GM19239 (cell line): ENCODE results near the gene PEX7.
"Not testable (repeated sequence)": the region's sequence is repeated elsewhere in the genome, so short reads cannot be mapped to it uniquely, and the experiment has no call there.

Experiments
- DNase-seq: peaks from one replicate; pipeline ENCODE4 v3.0.0; 2011; ENCODE audit warnings: low spot score; ENCODE audit not compliant: insufficient read length
- FAIRE-seq: peaks from 2 replicates; lab custom pipeline; 2011; peaks lifted over from hg19 to GRCh38; lab: Jason Lieb, UNC

Gene PEX7

DNA sequence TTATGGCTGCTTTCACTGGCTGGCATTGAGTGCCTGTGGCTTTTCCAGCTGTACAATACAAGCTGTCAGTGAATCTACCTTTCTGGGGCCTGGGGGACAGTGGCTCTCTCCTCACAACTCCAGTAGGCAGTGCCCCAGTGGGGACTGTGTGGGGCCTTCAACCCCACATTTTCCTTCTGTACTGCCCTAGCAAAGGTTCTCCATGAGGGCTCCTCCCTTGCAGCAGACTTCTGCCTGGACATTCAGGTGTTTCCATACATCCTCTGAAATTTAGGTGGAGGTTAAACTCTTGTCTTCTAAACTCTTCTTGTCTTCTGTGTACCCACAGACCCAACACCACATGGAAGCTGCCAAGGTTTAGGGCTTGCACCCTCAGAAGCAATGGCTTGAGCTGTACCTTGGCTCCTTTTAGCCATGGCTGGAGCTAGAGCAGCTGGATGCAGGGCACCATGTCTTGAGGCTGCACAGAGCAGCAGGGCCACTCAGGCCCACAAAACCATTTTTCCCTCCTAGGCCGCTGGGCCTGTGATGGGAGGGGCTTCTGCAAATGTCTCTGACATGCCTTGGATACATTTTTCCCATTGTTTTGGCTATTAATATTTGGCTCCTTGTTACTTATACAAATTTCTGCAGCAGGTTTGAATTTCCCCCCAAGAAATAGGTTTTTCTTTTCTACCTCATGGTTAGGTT, 9.6 kb downstream of the PEX7 start:
- FAIRE-seq (no peak), DNase-seq (no peak)

DNA sequence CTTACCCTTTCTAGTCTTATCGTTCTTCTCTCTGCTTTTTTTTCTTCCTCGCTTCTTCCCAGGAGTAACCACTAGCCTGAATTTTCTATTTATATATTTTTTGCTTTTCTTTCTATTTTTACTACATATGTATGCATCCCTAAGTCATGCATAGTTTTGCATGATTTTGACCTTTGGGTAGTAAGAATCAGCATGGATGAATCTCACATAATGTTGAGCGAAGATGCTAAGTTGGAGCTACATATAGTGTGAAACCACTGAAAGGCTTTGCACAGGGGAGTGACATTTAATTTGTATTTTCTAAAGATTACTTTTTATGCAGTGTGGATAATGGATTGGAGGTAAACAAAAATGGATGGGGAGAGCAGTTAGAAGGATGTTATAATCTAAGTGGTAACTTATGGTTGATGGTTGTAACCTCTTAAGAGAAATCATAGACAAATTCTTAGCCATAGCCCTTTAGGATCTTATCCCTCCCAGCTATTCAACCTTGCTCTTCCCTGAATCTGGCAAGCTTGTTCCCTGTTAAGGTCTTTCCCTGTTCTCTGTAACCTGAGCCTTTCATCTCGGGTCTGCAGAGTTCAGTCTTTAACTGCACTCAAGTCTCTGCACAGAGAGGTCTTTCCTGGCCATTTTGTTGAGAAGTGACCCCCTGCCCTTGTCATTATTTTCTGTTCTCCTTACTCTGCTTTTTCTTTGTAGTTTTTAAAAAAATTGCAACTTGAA, 18.0 kb downstream of the PEX7 start:
- no peak for DNase-seq
- FAIRE-seq, result no peak

DNA sequence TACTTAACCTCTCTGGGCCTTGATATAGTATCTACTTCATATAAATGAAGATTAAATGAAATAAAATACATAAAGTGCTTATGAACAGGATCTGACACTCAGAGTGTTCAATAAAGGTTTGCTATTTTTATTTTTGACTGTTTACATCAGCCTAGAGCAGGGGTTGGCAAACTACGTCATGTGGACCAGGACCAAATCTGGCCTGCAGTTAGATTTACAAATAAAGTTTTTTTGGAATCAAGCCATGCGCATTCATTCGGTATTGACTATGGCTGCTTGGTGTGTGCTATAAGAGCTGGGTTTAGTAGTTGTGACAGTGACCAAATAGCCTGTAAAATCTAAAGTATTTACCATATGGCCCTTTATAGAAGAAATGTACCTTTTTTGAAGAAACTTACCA, 20.8 kb downstream of the PEX7 start:
- FAIRE-seq, result no peak
- no peak for DNase-seq

DNA sequence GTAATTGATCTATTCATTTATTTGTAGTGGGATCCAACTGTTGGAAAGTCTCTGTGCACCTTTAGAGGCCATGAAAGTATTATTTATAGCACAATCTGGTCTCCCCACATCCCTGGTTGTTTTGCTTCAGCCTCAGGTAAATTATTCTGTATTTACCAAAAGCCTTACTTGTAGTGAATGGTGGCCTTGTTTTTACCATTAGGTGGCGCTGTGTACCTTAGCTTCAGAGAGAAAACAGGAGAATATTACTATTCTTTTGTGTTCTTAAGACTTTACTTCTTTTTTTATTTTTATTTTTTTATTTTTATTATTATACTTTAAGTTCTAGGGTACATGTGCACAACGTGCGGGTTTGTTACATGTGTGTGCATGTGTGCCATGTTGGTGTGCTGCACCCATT, 23.7 kb downstream of the PEX7 start:
- peak; percentile 19 for DNase-seq
- FAIRE-seq, result no peak

DNA sequence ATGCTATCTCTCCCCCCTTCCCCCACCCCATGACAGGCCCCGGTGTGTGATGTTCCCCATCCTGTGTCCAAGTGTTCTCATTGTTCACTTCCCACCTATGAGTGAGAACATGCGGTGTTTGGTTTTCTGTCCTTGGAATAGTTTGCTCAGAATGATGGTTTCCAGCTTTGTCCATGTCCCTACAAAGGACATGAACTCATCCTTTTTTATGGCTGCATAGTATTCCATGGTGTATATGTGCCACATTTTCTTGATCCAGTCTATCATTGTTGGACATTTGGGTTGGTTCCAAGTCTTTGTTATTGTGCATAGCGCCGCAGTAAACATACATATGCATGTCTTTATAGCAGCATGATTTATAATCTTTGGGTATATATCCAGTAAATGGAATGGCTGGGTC, 24.1 kb downstream of the PEX7 start:
- FAIRE-seq, DNase-seq: not testable (repeated sequence)

DNA sequence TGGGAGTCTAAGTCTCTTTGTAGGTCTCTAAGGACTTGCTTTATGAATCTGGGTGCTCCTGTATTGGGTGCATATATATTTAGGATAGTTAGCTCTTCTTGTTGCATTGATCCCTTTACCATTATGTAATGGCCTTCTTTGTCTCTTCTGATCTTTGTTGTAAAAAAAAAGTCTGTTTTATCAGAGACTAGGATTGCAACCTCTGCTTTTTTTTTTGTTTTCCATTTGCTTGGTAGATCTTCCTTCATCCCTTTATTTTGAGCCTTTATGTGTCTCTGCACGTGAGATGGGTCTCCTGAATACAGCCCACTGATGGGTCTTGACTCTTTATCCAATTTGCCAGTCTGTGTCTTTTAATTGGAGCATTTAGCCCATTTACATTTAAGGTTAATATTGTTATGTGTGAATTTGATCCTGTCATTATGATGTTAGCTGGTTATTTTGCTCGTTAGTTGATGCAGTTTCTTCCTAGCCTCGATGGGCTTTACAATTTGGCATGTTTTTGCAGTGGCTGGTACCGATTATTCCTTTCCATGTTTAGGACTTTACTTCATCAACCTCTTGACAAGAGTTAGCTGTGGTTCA, 27.7 kb downstream of the PEX7 start:
- DNase-seq, FAIRE-seq: not testable (repeated sequence)

DNA sequence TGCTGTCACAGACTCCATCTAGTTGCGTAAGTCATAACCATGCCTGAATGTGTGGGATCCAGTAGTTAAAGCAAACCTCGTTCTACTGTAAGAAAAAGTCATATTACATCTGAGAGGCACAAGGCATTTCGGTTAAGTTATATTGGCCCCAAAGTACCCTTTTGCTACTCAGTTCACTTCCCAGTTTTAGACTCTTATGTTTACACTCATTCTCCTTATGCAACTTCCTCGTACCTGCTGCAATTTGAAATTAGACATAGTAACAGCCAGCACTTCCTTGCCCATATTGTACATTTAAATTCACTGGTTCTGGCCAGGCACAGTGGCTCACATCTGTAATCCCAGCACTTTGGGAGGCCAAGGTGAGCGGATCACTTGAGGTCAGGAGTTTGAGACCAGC, 37.0 kb downstream of the PEX7 start:
- no peak for FAIRE-seq
- DNase-seq, result no peak

DNA sequence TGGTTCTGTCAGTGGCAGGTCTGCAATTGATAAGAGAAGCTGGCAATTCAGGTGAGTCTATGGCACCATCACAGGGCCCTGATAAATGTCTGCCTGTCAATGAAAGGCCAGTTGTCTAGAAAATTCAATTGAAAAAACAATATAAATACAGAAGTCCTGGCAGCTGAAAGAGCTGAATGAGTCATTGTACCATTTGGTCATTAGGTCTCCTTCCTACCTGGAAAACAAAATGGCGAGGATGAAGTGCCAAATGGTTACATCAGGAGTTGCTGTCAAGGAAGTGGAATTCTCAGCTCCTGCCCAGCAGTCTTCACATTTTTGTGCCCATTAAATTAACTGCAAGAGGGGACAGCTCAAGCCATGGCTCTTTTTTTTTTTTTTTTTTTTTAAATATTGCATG, 37.7 kb downstream of the PEX7 start:
- FAIRE-seq, result no peak
- DNase-seq, result no peak

DNA sequence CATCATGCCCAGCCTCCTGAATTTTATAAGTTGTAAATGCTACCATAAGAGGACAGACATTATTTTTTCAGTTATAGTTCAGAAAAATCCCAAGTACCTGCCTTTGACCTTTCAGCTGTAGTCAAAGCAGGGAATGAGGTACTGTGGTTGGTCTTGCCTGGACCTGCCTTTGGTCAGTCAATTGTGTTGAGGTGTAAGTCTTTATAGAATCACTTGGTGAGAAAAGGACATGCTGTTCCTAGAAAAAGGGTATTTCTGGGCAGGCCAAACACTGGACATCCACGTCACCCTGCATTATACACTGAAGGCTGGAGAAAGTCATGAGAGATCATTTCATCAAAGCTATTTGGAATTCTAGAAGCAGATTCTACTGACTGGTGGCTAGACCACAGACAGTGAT, 40.3 kb downstream of the PEX7 start:
- FAIRE-seq (no peak), DNase-seq (no peak)

DNA sequence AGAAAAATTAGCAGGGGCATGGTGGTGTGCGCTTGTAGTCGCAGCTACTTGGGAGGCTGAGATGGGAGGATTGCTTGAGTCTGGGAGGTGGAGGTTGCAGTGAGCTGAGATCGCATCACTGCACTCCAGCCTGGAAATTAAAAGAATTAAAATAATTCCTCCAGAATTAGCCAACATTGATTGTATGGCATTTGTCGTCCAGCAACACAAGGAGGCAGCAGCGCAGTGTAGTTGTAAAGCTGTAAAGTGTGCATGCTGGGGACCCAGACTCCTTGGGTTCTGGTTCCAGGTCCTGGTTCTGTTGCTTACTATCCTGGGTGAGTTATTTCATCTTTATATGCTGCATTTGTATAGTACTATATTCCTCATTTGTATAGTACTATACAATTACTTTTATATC, 41.4 kb downstream of the PEX7 start:
- FAIRE-seq, result no peak

DNA sequence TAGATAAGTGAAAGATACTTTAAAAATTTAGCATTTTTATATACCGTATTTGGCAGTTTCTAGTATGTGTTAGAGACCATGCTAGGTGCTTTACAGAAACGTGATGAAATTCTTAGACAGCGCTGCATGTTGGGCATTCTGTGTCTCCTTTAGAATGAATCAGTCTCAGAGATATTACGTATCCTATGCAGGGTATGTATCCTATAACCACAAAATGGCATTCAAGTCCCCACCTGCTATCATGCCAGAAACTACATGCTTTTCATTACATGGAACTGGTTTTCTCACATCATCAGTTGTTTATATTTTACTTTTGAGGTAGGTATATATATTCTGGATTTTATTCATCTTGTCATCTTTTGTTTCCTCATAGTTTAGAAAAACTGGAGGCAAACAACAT, 42.3 kb downstream of the PEX7 start:
- FAIRE-seq (no peak), DNase-seq (no peak)

More for the DNA sequence above, 41.4 kb downstream of the PEX7 start:
- no peak for DNase-seq

DNA sequence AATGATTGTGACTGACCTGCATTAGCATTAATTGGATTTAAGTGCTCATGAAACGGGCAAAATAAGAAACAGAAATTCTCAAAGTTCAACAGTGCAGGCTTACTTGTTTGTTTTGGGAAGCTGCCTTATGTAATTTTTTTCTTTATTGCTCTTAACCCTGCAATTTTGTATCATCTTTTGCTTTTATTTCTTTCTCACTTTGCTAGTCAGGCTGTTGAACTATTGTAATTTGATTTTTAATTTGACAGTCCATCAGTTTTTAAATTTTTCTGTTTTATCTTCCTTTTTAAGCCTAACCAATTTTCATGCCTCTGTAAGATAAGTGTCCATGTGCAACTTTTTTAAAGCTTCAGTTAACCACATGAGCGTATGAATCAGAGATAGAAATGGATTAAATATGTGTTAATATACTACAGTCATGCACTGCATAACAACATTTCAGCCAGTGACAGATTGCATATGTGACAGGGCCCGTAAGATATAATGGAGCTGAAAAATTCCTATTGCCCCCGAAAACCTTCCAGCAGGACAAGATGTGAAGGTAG, 44.6 kb downstream of the PEX7 start:
- no peak for FAIRE-seq

DNA sequence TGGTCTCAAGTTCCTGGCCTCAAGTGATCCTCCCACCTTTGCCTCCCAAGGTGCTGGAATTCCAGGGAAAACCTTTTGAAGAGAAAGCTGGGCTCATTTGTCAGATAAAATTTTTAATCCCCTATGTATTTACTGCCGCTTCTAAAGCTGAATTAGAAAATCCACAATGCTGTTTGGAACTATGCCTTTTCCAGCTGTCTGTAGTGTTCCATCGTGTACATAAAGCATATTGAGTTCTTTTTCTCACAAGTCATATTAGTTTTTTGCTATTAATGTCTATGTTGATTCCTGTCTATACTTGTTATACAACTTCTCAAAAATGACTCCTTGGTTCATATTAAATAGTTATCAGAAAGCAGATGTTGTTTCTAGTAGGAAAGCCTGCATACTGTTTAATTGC, 47.1 kb downstream of the PEX7 start:
- no peak for DNase-seq
- FAIRE-seq, result no peak

More for the DNA sequence above, 44.6 kb downstream of the PEX7 start:
- DNase-seq, result no peak

DNA sequence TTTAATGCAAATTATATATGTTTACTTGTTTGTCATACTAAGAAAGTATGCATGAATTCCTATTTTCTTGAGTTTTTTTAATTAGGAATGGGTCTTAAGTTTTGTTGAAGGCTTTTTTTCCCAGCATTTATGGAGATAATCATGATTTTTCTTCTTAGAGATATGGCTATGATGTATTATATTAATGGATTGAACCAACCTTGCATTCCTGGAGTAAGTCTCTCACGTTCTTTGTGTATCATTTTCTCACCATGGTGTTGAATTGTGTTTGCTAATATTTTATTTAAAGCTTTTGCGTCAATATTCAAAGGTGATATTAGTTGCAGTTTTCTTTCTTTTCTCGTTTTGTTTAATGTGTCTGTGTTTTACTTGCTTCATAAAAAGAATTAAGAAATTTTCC, 51.4 kb downstream of the PEX7 start:
- DNase-seq (no peak), FAIRE-seq (no peak)

DNA sequence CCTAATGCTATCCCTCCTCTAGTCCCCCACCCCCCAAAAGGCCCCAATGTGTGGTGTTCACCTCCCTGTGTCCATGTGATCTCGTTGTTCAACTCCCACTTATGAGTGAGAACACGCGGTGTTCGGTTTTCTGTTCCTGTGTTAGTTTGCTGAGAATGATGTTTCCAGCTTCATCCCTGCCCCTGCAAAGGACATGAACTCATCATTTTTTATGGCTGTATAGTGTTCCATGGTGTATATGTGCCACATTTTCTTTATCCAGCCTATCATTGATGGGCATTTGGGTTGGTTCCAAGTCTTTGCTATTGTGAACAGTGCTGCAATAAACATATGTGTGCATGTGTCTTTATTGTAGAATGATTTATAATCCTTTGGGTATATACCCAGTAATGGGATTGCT, 54.1 kb downstream of the PEX7 start:
- not testable (repeated sequence) for FAIRE-seq, DNase-seq

DNA sequence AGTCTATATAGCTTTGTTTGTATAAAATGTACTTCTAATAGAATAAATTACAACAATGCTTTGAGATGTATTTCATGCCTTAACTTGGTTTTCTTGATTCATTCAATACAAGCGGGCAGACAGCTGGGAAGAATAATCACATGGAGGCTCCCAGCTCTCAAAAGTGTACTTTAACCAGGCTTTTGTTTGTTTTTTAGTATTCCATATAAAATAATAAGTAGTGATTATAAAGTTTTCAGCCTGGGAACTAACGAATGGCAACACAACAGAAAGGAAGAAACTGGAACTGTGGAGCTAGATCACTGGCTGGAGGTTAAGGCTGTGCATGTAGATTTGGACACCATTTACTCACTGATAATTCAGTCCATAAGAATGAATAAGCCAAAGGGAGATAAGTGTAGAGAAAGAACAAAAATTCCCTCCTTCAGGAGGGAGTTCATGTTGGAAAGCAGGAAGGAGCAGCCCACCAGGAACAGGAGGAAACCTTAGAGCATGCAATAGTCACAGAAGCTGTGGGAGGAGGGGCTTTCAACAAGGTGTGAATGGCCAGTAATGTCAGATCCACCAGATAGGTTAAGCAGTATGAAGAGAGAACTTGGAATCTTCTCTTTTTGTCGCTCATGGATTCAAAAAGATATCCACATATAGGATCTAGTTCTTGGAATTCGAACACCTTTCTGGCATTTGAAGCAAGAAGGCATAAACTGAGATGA, 58.5 kb downstream of the PEX7 start:
- FAIRE-seq, result no peak
- DNase-seq, result no peak

DNA sequence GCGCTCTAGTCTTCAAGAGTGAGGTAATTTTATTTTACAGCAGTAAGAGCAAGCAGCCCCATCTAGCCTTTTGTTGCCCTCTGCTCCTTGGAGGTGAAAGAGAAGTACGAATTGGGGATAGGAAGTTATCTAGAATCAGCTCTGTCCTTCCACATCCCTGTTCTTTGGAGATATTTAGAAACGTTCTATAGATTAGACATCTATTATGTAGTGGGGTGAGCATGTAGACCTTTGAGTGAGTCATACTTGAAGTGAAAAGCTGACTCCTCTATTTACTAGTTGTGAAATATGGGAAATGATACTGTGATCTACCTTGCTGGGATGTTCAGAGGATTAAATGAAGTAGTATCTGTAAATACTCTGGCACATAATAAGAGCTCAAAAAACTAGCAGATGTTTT, 63.7 kb downstream of the PEX7 start:
- no peak for DNase-seq
- FAIRE-seq, result no peak

DNA sequence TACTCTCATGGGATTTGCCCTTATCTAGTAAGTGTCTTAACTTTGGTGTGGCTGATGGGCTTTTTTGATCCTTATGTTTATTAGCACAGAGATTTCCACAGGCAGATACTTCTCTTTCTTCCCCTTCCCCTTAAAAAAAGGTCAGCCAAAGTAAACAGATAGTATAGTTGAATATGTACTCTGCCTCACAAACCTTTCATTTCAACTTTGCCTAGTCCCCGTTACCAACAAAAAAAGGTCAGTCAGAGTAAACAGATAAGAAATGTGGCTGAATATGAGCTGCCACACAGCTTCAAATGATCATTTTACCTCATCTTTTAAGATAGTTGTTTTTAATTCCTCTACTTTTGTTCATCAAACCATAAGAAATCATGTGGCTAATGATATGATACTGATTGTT, 65.6 kb downstream of the PEX7 start:
- DNase-seq (no peak), FAIRE-seq (no peak)

DNA sequence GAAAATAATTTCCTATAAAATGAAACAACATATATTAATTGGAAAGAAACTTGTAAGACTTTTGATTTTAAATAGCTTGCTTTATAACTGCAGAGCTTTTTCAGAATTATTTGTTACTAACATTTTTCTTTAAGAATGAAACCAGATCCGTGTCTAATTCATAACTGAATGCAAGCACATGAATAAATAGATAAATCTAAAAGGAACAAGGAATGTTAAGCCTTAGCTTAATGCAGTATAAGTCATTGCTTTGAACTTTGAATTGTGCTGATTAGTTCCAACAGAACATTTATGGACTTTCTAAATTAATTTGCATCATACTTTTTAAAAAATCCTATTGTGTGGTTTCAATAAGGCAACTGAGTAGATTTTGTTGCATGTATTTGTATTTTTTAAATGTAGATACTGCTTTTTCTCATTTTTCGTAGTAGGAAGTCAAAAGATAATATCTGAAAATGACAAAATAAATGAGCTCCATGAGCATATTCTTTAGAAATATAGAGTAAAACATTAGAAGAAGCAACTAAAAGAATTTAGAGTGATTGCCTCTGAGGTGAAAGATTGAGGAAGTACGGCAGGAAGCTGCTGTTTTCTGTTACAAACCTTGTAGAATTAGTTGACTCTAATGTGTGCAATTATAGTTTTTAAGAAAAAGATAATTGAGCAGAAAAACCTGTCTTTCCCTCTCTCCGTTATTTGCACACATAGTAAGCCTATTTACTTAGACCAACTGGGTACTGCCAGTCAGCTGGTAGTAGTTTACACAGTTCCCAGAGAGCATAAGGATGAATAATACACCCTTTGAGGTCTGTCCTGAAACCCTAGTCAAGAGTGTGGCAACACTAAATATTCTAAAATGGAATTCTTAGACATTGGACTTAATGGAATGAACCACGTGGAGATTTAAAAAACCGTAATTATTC, 67.1 kb downstream of the PEX7 start:
- DNase-seq (no peak), FAIRE-seq (peak; percentile 80)
